Activated T-helper 1 cell treated with anti-CD3 and anti-CD28 coated beads, Interleukin-12 subunit alpha, Interleukin-12 subunit beta, Interleukin-2, Interleukin-4 antibody, amounts not matched to agents 30 ng/mL and 10 ng/mL and 1 ng/mL, durations not matched to agents 14 hours and 24 hours and 36 hours (primary cell): ENCODE results near the gene SND1. TPM values are rescaled to one million over a fixed set of nuclear protein-coding genes. Genes with fewer than 3 reads are reported as not detected.
A peak's percentile ranks its signal among the peaks of the same experiment; 100 is the strongest.

ENCODE experiments used
- DNase-seq: peaks from one replicate; pipeline ENCODE4 v3.0.0; 2021; ENCODE audit warnings: low spot score
- H3K27ac Mint-ChIP-seq: one replicate; pipeline ENCODE4 v1.8.0; 2021; ENCODE audit warnings: mild to moderate bottlenecking, mixed read lengths
- H3K27me3 Mint-ChIP-seq: one replicate; pipeline ENCODE4 v1.8.0; 2022; ENCODE audit warnings: mild to moderate bottlenecking, moderate library complexity, mixed read lengths; ENCODE audit not compliant: insufficient read depth
- H3K36me3 Mint-ChIP-seq: one replicate; pipeline ENCODE4 v1.8.0; 2021; ENCODE audit warnings: low read depth, mixed read lengths
- H3K4me1 Mint-ChIP-seq: one replicate; pipeline ENCODE4 v1.8.0; 2021; ENCODE audit warnings: low read depth, mixed read lengths
- H3K4me3 Mint-ChIP-seq: one replicate; pipeline ENCODE4 v1.8.0; 2021; ENCODE audit warnings: mild to moderate bottlenecking, moderate library complexity, mixed read lengths
- H3K9me3 Mint-ChIP-seq: one replicate; pipeline ENCODE4 v1.8.0; 2021; ENCODE audit warnings: mixed read lengths
- intact Hi-C: fragments of 100-400 bp; cut with micrococcal nuclease; formaldehyde crosslinking; loops from one replicate; pipeline ENCODE4 v1.15.1; 2024
- total RNA-seq: library from RNA; stranded (reverse); gene quantifications from 2 replicates; pipeline ENCODE4 v1.2.3, GENCODE V29; 2022

The SND1 gene
- total RNA-seq, 1 donor from 2014 or later = 292 TPM

DNA sequence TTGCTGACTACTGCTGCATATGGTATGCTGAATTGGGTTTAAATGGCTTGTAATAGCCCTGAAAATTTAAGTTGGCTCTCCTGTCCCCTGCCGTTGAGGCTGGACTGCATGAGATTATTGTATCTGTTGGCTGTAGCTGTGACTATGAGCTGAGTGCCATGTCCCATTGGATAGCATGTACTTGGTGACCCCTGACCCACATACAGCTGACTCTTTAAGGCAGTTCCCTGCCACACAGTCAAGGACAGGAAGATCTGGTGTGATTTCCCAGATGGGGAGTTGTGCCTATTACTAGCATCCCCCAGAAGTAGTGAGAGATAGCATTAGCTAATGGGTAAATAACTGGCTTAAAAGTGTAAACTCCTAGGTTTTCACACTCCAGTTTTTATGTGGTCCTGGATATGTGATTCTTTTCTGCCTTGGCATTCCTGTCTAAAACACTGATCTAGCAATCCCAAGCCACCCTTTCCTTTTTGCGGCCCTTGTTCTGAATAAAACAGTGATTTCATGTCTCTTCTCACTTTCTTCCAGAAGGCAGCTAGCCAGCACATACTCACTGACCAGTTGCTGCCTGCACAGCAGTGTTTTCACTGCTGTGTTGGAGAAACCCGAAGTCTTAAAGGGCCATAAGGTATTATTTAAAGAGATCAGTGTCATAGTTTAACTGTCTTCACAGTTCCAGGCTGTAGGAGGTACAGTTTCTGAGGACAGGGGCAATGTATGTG lies 343.3 kb downstream of the SND1 start:
- no peak overlapping the region for H3K4me3 Mint-ChIP-seq
- H3K27ac Mint-ChIP-seq = no peak overlapping the region
- peaks cover 32% of the 10 kb centered on the region for H3K36me3 Mint-ChIP-seq
- DNase-seq = no peak
- intact Hi-C loops = no loop called here
- H3K27me3 Mint-ChIP-seq = no peaks in the 10 kb centered on the region
- H3K9me3 Mint-ChIP-seq = no peaks in the 10 kb centered on the region
- peaks cover 6% of the 10 kb centered on the region for H3K4me1 Mint-ChIP-seq

DNA sequence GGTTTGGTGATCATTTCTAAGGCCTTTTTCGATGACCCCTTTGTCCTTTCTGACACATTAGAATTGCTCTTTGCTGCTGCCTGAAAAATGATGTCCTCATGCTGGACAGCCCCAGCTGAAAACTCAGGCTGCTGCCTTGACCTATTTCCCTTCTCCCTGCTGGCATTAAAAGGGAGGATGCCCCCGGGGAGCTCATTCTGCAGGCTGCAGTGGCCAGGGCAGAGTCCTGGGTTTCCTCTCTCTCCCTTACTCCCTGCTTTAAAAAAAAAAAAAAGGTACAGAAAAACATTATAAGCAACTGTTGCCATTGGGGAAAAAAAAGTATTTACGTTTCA lies 343.9 kb downstream of the SND1 start:
- Mint-ChIP-seq H3K27ac (no peak overlapping the region), H3K36me3 (peaks cover 32% of the 10 kb centered on the region), H3K4me3 (no peak overlapping the region), H3K4me1 (peaks cover 6% of the 10 kb centered on the region), H3K9me3 (no peaks in the 10 kb centered on the region), H3K27me3 (no peaks in the 10 kb centered on the region)
- DNase-seq = no peak
- intact Hi-C loops = no loop called here

DNA sequence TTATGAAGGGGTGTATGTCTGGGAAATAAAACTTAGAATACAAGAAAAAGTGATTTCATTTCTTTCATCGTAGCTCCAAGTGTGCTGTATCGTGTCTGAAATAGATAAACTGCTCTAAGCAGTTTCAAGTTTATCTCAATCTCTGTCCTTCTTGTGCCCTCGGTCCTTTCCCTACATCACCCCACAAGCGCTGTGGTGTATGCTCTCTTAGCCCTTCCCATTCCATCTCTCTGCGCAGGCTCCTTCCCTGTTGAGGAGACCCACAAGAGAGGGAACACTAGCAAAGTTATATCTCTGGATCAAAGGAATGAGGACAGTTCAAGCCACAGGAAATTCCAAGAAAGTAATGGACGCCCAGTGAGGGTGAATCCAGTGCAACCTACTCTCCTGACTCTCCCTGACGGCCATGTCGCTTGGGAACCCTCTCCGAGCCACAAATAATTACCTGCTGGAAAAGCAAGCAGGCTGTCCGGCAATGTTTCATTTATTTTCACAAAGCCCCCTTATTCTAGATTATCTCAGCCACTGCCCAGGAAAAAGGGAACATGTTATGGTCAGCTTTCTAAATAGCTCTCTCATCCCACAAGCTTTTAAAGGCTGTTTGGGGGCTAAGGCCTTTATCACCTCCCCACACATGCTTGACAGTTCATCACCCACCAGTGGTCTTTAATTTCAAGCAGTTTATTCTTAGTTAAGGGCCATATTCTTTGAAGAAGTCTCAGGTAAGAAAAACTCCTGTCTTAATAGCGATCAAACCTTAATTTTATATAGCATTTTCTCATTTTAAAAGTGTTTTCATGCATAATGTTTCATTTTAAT lies 344.5 kb downstream of the SND1 start:
- Mint-ChIP-seq H3K9me3 (no peaks in the 10 kb centered on the region), H3K4me3 (no peak overlapping the region), H3K36me3 (peaks cover 27% of the 10 kb centered on the region), H3K27me3 (no peaks in the 10 kb centered on the region), H3K4me1 (peaks cover 6% of the 10 kb centered on the region), H3K27ac (no peak overlapping the region)
- DNase-seq = no peak
- intact Hi-C loops = no loop called here

GRCh38 chr7:127997226-127997922 lies 345.4 kb downstream of the SND1 start:
- peaks cover 18% of the 10 kb centered on the region for H3K36me3 Mint-ChIP-seq

GRCh38 chr7:127998671-127999070 lies 346.7 kb downstream of the SND1 start:
- Mint-ChIP-seq H3K9me3 (no peaks in the 10 kb centered on the region), H3K27ac (no peak overlapping the region), H3K27me3 (no peaks in the 10 kb centered on the region), H3K36me3 (peaks cover 13% of the 10 kb centered on the region), H3K4me3 (no peak overlapping the region), H3K4me1 (peaks cover 12% of the 10 kb centered on the region)
- intact Hi-C loops = no loop called here
- no peak for DNase-seq

More at GRCh38 chr7:127997226-127997922, 345.4 kb downstream of the SND1 start:
- intact Hi-C loops = no loop called here
- H3K27ac Mint-ChIP-seq = no peak overlapping the region
- no peaks in the 10 kb centered on the region for H3K27me3 Mint-ChIP-seq
- no peaks in the 10 kb centered on the region for H3K9me3 Mint-ChIP-seq
- H3K4me3 Mint-ChIP-seq = no peak overlapping the region
- peaks cover 6% of the 10 kb centered on the region for H3K4me1 Mint-ChIP-seq
- DNase-seq = no peak

GRCh38 chr7:128000048-128000447 lies 348.1 kb downstream of the SND1 start:
- H3K27me3 Mint-ChIP-seq = no peaks in the 10 kb centered on the region
- no peak overlapping the region for H3K4me3 Mint-ChIP-seq
- no peaks in the 10 kb centered on the region for H3K9me3 Mint-ChIP-seq
- peaks cover 17% of the 10 kb centered on the region for H3K4me1 Mint-ChIP-seq
- H3K36me3 Mint-ChIP-seq = peaks cover 11% of the 10 kb centered on the region
- no peak for DNase-seq
- H3K27ac Mint-ChIP-seq = no peak overlapping the region
- intact Hi-C loops = no loop called here

GRCh38 chr7:128000854-128001265 lies 348.9 kb downstream of the SND1 start:
- intact Hi-C loops = no loop called here
- Mint-ChIP-seq H3K27me3 (no peaks in the 10 kb centered on the region), H3K4me3 (no peak overlapping the region), H3K4me1 (peaks cover 17% of the 10 kb centered on the region), H3K9me3 (no peaks in the 10 kb centered on the region), H3K27ac (no peak overlapping the region), H3K36me3 (peaks cover 11% of the 10 kb centered on the region)
- DNase-seq = no peak

DNA sequence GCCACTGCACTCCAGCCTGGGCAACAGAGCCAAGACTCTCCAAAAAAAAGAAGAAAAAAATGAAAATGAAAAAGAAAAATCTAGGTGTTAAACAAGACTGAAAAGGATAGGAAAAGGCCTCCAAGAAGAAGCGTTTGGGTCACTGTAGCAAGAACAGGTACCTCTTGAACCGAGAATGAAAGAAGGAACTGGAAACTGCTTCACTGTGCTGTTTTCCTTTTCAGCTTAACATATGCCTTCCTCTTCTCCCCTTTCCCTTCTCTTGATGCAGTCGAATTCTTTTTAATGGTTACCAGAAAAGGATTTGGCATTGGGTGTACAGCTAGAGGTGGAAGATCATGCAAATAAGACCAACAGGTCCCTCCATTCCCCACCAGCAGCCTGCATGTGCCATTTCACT lies 351.2 kb downstream of the SND1 start:
- no peaks in the 10 kb centered on the region for H3K27me3 Mint-ChIP-seq
- no peak for DNase-seq
- H3K4me3 Mint-ChIP-seq = no peak overlapping the region
- H3K9me3 Mint-ChIP-seq = no peaks in the 10 kb centered on the region
- H3K4me1 Mint-ChIP-seq = peaks cover 17% of the 10 kb centered on the region
- peaks cover 6% of the 10 kb centered on the region for H3K36me3 Mint-ChIP-seq
- intact Hi-C loops = no loop called here
- no peak overlapping the region for H3K27ac Mint-ChIP-seq

DNA sequence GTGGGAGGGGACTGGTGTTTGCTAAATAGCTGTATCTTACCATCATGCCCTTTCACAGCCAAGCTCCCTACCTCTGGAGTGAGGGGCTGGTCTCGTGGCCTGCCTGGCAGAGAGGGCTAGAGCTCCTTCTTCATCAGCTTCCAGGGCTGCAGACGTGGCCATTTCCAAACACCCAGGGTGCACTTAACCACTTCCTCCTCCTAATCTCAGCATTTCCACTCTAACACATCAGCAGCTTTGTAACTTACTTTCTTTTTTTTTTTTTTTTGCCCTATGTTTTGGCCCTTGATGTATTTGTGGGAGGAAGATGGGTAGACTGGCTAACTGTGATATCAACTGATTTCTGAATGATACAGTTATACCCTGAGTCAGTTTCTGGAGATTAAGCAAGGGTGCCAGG lies 351.8 kb downstream of the SND1 start:
- intact Hi-C loops = no loop called here
- no peak for DNase-seq
- Mint-ChIP-seq H3K36me3 (peaks cover 6% of the 10 kb centered on the region), H3K27ac (peak overlapping the region; percentile 40), H3K4me3 (peak overlapping the region; percentile 20), H3K9me3 (no peaks in the 10 kb centered on the region), H3K4me1 (peaks cover 17% of the 10 kb centered on the region), H3K27me3 (no peaks in the 10 kb centered on the region)

- intact Hi-C loops = no loop called here
- Mint-ChIP-seq H3K27ac (no peak overlapping the region), H3K4me1 (peaks cover 11% of the 10 kb centered on the region), H3K27me3 (no peaks in the 10 kb centered on the region), H3K36me3 (peaks cover 6% of the 10 kb centered on the region), H3K9me3 (no peaks in the 10 kb centered on the region), H3K4me3 (no peak overlapping the region)
- no peak for DNase-seq
These were observed 352.6 kb downstream of the SND1 start for GRCh38 chr7:128004623-128005022.

DNA sequence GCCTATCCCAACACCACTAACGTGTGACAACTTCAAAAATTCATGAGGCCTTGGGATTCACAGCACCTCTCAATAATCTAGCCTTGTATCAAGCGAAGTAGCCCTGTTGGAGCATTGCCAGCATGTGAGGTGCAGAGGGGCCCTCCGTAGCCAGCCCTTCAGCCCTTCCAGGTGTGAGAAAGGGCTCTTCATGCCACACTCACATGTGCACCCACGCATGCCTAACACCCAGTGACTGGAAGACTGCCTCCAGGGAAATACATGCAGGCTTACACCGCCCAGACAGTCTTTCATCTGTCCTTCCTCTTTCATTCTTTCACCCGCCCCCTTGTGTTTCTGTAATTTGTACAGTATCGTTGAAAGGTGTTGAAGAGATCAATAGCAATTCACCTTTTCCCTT lies 353.1 kb downstream of the SND1 start:
- no peak for DNase-seq
- intact Hi-C loops = no loop called here
- H3K27me3 Mint-ChIP-seq = no peaks in the 10 kb centered on the region
- H3K36me3 Mint-ChIP-seq = peaks cover 6% of the 10 kb centered on the region
- H3K4me3 Mint-ChIP-seq = no peak overlapping the region
- no peak overlapping the region for H3K27ac Mint-ChIP-seq
- H3K4me1 Mint-ChIP-seq = peaks cover 11% of the 10 kb centered on the region
- no peaks in the 10 kb centered on the region for H3K9me3 Mint-ChIP-seq

DNA sequence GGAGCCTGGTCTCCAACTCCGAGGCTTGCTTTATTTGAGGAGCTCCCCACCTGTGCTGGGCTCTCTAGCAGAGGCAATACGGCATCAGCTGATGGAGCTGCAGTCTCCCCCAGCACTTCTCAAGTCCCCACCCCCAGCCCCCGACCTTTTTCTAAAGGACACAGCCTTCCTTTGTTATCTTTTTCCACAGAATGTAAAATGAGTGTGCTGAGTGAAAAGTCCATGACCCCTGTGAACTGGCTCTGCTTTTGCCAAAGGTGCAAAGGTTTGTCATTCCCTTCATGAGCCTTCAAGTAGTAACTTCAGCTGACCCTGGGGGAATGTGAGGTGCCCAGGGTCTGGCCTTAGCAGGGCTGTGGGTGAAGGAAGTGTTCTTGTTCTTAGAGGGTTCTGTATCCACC lies 353.8 kb downstream of the SND1 start:
- Mint-ChIP-seq H3K36me3 (peaks cover 6% of the 10 kb centered on the region), H3K4me3 (no peak overlapping the region)

More for the DNA sequence above, 353.8 kb downstream of the SND1 start:
- H3K9me3 Mint-ChIP-seq = no peaks in the 10 kb centered on the region
- H3K27ac Mint-ChIP-seq = no peak overlapping the region
- intact Hi-C loops = no loop called here
- H3K4me1 Mint-ChIP-seq = peaks cover 11% of the 10 kb centered on the region
- no peak for DNase-seq
- no peaks in the 10 kb centered on the region for H3K27me3 Mint-ChIP-seq
